Spleen (tissue), 11 donors: ENCODE results near the gene P2RY2. TPM values are rescaled to one million over a fixed set of nuclear protein-coding genes. Genes with fewer than 3 reads are reported as not detected.
"Not testable (repeated sequence)": the region's sequence is repeated elsewhere in the genome, so short reads cannot be mapped to it uniquely, and the experiment has no call there.

Experiments
- DNase-seq: peaks from one replicate; pipeline ENCODE4 v3.0.0-alpha.2; 2020
- H3K27ac ChIP-seq, 8 donors: fragments of 200-600 bp; sonication (generic) in 7 of 8; 1 replicate in 4 of 8; 2 replicates in 4 of 8; pipeline versions ENCODE4 v1.5.0 to v1.8.0; 2016 to 2021; ENCODE audit warnings: inconsistent platforms in 4 of 8, mild to moderate bottlenecking in 4 of 8, moderate library complexity in 1 of 8
- H3K27me3 ChIP-seq, 7 donors: fragments of 200-600 bp; sonication (generic) in 6 of 7; replicated peaks in 1 of 7; 1 replicate in 4 of 7; 2 replicates in 3 of 7; pipeline versions ENCODE4 v1.5.0 to v1.8.0; 2016 to 2021; ENCODE audit warnings: inconsistent platforms in 3 of 7, mild to moderate bottlenecking in 1 of 7
- H3K36me3 ChIP-seq, 6 donors: fragments of 200-600 bp; sonication (generic) in 5 of 6; 1 replicate in 4 of 6; 2 replicates in 2 of 6; pipeline versions ENCODE4 v1.5.0 to v1.8.0; 2016 to 2021; ENCODE audit warnings: inconsistent platforms in 2 of 6
- H3K4me1 ChIP-seq, 6 donors: fragments of 200-600 bp; sonication (generic) in 5 of 6; 1 replicate in 3 of 6; 2 replicates in 3 of 6; pipeline versions ENCODE4 v1.5.0 to v1.8.0; 2016 to 2021; ENCODE audit warnings: inconsistent platforms in 3 of 6
- H3K4me3 ChIP-seq, 8 donors: fragments of 200-600 bp; sonication (generic) in 7 of 8; 1 replicate in 4 of 8; 2 replicates in 4 of 8; pipeline versions ENCODE4 v1.5.0 to v1.8.0; 2016 to 2021; ENCODE audit warnings: inconsistent platforms in 4 of 8, mild to moderate bottlenecking in 4 of 8, moderate library complexity in 2 of 8
- H3K9me3 ChIP-seq, 8 donors: fragments of 200-600 bp; sonication (generic) in 7 of 8; 1 replicate in 4 of 8; 2 replicates in 4 of 8; pipeline versions ENCODE4 v1.5.0 to v1.8.0; 2016 to 2021; ENCODE audit warnings: inconsistent platforms in 4 of 8
- POLR2A ChIP-seq, 3 donors: fragments of 450-650 bp; IDR thresholded peaks; one replicate each; pipeline ENCODE4 v1.5.1; 2017; ENCODE audit warnings: antibody characterized with exemption in 3 of 3, mild to moderate bottlenecking in 1 of 3
- POLR2AphosphoS5 ChIP-seq, 3 donors: sonication (generic); formaldehyde crosslinking; IDR thresholded peaks; one replicate each; pipeline ENCODE4 v1.5.1; 2017; ENCODE audit warnings: antibody characterized with exemption in 3 of 3
- WGBS, 5 donors: extraction: QIAGEN DNeasy Blood & Tissue Kit in 3 of 5; methylation state at CpG; one replicate each; pipeline versions ENCODE4 v1.1.5 to v1.1.7; 2013 to 2018; 5-methylcytosine and 5-hydroxymethylcytosine counted together
- intact Hi-C: fragments of 100-400 bp; cut with DNase I; formaldehyde crosslinking; loops from one replicate; pipeline ENCODE4 v1.15.0; 2023; ENCODE audit warnings: low total_unique reads
- polyA plus RNA-seq, 3 donors: library from polyadenylated mRNA; stranded (reverse); fragments of 200-250 nt; gene quantifications; one replicate each; pipeline ENCODE4 v1.2.1, GENCODE V29; 2013
- total RNA-seq, 7 donors: library from RNA; depleted of rRNA in 3 of 7; stranded (reverse); fragments of >200 nt in 3 of 7; fragmentation: NEBNext Ultra II Directional in 4 of 7; extraction: Animal tissue kit (Norgen Biotek cat#: 25700) in 4 of 7; gene quantifications; one replicate each; pipeline versions ENCODE4 v1.1.0 to v1.2.1, GENCODE V29; 2016 to 2021
- TF ChIP-seq, protein P1 (sequence below), 11 experiments: fragments of 200-600 bp in 7 of 11; fragments of 450-650 bp in 4 of 11; sonication (generic) in 4 of 11; IDR thresholded peaks in 8 of 11; conservative IDR thresholded peaks in 3 of 11; 1 replicate in 7 of 11; 2 replicates in 4 of 11; pipeline versions ENCODE4 v1.4.0 to v1.8.0; 2016 to 2021; ENCODE audit warnings: antibody characterized with exemption in 11 of 11, inconsistent platforms in 4 of 11, mild to moderate bottlenecking in 1 of 11
- donor health status: healthy with polysubstance abuse.
- donor health status: DM: no; HTN: no; CAD: no; lungs with moderate emphysema.
- donor health status: DM: no; HTN: no; CAD: no.
- donor health status: Bipolar disorder and iron deficiency.
- donor health status: healthy.
- donor health status: DM: no; HTN: no; CAD: no.
- donor health status: DM: yes; HTN: yes; CAD: no.

Gene P2RY2
- total and polyA plus RNA-seq, 10 donors, result 0.99 to 17.5 (median 10.7) TPM

DNA sequence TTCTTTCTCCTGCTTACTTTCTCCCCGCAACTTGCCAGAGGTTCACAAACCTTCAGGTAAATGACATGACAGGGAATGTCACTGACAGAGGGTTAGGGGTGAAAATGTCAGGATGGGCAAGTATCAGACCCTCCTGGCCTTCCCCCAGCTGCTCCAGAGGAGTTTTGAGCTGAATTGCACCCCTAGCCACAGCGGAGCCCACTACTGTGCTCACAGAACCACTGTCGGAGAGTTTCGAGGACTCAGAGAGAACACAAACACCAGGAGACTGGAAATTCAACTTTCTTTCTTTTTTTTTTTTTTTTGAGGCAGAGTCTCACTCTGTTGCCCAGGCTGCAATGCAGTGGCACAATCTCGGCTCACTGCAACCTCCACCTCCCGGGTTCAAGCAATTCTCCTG is 21.5 kb upstream of the P2RY2 start:
- no peak for DNase-seq

GRCh38 chr11:73197348-73197747 is 20.7 kb upstream of the P2RY2 start:
- H3K27ac ChIP-seq, result no peak overlapping the region
- TF ChIP-seq, protein P1, sequence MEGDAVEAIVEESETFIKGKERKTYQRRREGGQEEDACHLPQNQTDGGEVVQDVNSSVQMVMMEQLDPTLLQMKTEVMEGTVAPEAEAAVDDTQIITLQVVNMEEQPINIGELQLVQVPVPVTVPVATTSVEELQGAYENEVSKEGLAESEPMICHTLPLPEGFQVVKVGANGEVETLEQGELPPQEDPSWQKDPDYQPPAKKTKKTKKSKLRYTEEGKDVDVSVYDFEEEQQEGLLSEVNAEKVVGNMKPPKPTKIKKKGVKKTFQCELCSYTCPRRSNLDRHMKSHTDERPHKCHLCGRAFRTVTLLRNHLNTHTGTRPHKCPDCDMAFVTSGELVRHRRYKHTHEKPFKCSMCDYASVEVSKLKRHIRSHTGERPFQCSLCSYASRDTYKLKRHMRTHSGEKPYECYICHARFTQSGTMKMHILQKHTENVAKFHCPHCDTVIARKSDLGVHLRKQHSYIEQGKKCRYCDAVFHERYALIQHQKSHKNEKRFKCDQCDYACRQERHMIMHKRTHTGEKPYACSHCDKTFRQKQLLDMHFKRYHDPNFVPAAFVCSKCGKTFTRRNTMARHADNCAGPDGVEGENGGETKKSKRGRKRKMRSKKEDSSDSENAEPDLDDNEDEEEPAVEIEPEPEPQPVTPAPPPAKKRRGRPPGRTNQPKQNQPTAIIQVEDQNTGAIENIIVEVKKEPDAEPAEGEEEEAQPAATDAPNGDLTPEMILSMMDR (IDR thresholded peaks at IDR 0.05 in 8 of 11, conservative IDR thresholded peaks at IDR 0.05 in 3 of 11), result no peak
- TF ChIP-seq POLR2A (IDR thresholded peaks at IDR 0.05) (no peak), POLR2AphosphoS5 (IDR thresholded peaks at IDR 0.05) (no peak)
- intact Hi-C loops, result no loop called here
- H3K36me3 ChIP-seq, result no peaks in the 10 kb centered on the region
- H3K9me3 ChIP-seq, result no peaks in the 10 kb centered on the region
- DNase-seq, result no peak
- WGBS, 5 donors, result 84 to 96% (median 86%) methylated on average over 4 of the region's 4 CpGs
- H3K4me3 ChIP-seq, result no peak overlapping the region
- no peaks in the 10 kb centered on the region for H3K27me3 ChIP-seq
- H3K4me1 ChIP-seq, result peaks cover 0 to 30% (median 2%) of the 10 kb centered on the region in 6 donors

More for the DNA sequence above, 21.5 kb upstream of the P2RY2 start:
- 86 to 99% (median 97%) methylated on average over 6 of the region's 6 CpGs for WGBS, 5 donors
- H3K4me1 ChIP-seq, result peaks cover 0 to 30% (median 2%) of the 10 kb centered on the region in 6 donors
- TF ChIP-seq POLR2AphosphoS5 (IDR thresholded peaks at IDR 0.05) (no peak), POLR2A (IDR thresholded peaks at IDR 0.05) (no peak)
- TF ChIP-seq, protein P1 (IDR thresholded peaks at IDR 0.05 in 8 of 11, conservative IDR thresholded peaks at IDR 0.05 in 3 of 11), result no peak
- no peak overlapping the region for H3K27ac ChIP-seq
- no peaks in the 10 kb centered on the region for H3K27me3 ChIP-seq
- no peak overlapping the region for H3K4me3 ChIP-seq
- intact Hi-C loops, result no loop called here
- H3K9me3 ChIP-seq, result no peaks in the 10 kb centered on the region
- H3K36me3 ChIP-seq, result no peaks in the 10 kb centered on the region

GRCh38 chr11:73197787-73198186 is 20.3 kb upstream of the P2RY2 start:
- H3K9me3 ChIP-seq, H3K27ac ChIP-seq, intact Hi-C loops, DNase-seq, H3K36me3 ChIP-seq, H3K4me3 ChIP-seq, H3K27me3 ChIP-seq: not testable (repeated sequence)
- H3K4me1 ChIP-seq, result peaks cover 0 to 27% (median 2%) of the 10 kb centered on the region in 6 donors
- 97 to 98% (median 97%) methylated on average over 7 of the region's 7 CpGs for WGBS, 5 donors

- no peak overlapping the region for H3K27ac ChIP-seq
- 72 to 85% (median 81%) methylated on average over 3 of the region's 3 CpGs for WGBS, 5 donors
- intact Hi-C loops, result no loop called here
- no peak for DNase-seq
- H3K36me3 ChIP-seq, result no peaks in the 10 kb centered on the region
- no peak overlapping the region for H3K4me3 ChIP-seq
- H3K9me3 ChIP-seq, result no peaks in the 10 kb centered on the region
- TF ChIP-seq POLR2A (IDR thresholded peaks at IDR 0.05) (no peak), POLR2AphosphoS5 (IDR thresholded peaks at IDR 0.05) (no peak)
- TF ChIP-seq, protein P1 (IDR thresholded peaks at IDR 0.05 in 8 of 11, conservative IDR thresholded peaks at IDR 0.05 in 3 of 11), result no peak
- H3K27me3 ChIP-seq, result no peaks in the 10 kb centered on the region
- H3K4me1 ChIP-seq, result peaks cover 0 to 31% (median 4%) of the 10 kb centered on the region in 6 donors
Observed at GRCh38 chr11:73198677-73199076, 19.4 kb upstream of the P2RY2 start.

- no peaks in the 10 kb centered on the region for H3K27me3 ChIP-seq
- 73 to 93% (median 88%) methylated on average over 4 of the region's 4 CpGs for WGBS, 5 donors
- H3K4me3 ChIP-seq, result no peak overlapping the region
- H3K9me3 ChIP-seq, result no peaks in the 10 kb centered on the region
- no peak for DNase-seq
- H3K27ac ChIP-seq, result no peak overlapping the region
- intact Hi-C loops, result no loop called here
- peaks cover 0 to 38% (median 6%) of the 10 kb centered on the region in 6 donors for H3K4me1 ChIP-seq
- no peak for TF ChIP-seq POLR2AphosphoS5 (IDR thresholded peaks at IDR 0.05)
- TF ChIP-seq, protein P1 (IDR thresholded peaks at IDR 0.05 in 8 of 11, conservative IDR thresholded peaks at IDR 0.05 in 3 of 11), result no peak
- no peak for TF ChIP-seq POLR2A (IDR thresholded peaks at IDR 0.05)
- H3K36me3 ChIP-seq, result no peaks in the 10 kb centered on the region
Observed at GRCh38 chr11:73199446-73199845, 18.6 kb upstream of the P2RY2 start.
